Hematopoietic multipotent progenitor cell treated with erythropoietin and hydrocortisone succinate and interleukin-3 and kit ligand, for 17 days (in vitro differentiated cells): ENCODE measurements around the gene VPS37C.

Experiments
- DNase-seq: peaks from one replicate; pipeline ENCODE4 v3.0.0-alpha.2; 2015; ENCODE audit warnings: low spot score

The VPS37C gene

DNA sequence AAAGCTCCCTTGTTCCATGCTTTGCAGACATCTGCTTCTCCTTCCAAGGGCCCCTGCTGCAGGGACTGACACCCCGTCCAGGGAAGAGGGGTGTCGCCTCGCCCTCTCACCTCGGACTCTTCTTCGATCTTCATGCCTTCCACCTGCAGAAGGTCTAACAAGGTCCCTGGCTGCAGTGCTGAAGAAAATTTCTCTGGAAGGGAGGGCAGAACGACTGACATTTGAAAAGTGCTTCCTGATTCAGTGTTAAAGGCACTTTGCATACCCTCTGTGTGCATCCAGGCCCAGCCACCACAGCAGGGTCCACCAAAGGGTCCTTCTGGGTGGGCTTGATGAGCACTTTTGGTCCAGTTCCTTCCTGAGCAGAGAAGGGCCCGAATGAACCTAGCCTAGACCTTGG, 28.1 kb downstream of the VPS37C start:
- no peak for DNase-seq

- no peak for DNase-seq
These were observed 28.6 kb downstream of the VPS37C start for GRCh38 chr11:61132646-61133045.

DNA sequence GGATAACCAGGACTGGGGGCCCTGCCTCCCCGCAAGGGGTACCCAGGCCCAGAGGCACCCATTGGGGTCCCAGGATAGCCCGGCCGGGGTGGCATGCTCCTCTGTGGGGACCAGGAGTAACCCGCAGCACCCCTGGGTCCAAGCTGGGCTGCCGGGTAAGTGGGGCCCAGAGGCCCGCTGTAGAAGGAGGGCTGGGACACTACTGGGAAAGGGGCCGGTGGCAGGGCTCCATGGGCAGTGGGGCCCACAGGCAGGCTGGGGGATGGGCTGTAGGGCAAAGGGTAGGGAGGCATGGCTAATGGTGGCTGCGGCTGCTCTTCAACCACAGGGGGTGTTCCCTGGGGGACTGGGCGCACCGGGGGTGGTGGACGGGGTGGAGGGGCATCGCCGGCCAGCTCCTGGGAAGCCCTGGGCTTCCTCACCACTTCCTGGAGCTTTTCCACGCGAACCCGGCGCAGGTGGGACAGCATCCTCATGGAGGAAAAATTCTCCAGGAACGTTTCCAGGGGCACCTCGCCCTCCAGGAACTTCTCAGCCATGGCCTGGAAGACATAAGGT, 29.1 kb downstream of the VPS37C start:
- DNase-seq: no peak

DNA sequence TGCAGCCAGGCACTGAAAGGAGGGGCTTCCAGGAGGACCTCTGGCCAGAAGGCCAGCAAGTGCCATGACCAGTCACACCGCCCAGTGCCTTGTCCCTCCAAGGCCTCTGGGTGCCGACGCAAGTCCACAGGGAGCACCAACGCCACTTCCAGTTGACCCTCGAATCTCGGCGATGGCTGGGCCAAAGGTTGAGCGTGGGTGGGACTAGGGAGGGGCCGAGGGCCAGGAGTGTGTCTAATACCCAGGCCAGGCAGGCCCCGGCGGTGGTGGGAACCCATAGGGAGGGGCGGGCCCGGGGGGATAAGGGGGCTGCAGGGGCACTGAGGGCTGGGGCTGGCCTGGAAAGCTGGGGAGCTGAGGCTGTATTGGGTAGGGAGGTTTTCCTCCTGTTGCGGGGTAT, 29.6 kb downstream of the VPS37C start:
- no peak for DNase-seq

- DNase-seq: no peak
These were observed 30.0 kb downstream of the VPS37C start for GRCh38 chr11:61131186-61131585.

- peak; percentile 83 for DNase-seq
These were observed 31.3 kb downstream of the VPS37C start for GRCh38 chr11:61129639-61130523.

DNA sequence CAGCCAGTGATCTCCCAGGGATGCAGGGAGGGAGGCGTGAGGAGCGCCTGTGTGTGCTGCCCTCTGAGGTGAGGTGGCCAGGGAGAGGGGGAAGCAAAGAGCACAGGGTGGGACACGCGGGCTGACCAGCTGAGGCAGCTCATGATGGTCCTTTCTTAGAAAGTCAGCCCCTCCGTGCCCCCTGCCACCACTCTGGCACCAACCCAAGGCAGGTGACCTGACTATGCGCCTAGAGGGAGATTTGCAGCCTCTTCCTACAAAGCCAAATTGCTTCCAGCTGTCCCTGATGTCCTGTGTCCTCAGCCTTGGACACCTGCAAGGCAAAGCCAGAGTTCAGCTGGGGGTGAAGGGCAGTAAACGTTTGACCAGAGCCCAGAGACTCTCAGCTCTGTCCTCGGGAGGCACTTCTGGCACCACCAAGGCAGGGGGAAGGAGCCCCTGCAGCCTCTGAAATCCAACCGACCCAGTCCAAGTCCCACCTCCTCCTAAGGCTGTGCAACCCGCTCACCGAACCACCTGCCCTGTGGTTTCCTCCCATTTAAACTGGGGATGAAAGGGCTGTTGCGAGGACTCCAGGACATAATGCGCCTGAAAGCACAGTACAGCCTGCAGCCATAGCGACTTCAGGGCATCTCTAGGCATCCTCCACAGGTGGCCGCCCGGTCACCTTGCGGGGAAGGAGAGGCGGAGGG, 32.1 kb downstream of the VPS37C start:
- no peak for DNase-seq

GRCh38 chr11:61127991-61128390, 33.2 kb downstream of the VPS37C start:
- DNase-seq: no peak

DNA sequence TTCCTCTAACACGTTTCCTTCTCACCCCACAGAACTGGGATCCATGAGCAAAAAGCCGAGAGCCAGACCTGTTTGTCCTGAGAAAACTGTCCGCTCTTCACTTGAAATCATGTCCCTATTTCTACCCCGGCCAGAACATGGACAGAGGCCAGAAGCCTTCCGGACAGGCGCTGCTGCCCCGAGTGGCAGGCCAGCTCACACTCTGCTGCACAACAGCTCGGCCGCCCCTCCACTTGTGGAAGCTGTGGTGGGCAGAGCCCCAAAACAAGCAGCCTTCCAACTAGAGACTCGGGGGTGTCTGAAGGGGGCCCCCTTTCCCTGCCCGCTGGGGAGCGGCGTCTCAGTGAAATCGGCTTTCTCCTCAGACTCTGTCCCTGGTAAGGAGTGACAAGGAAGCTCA, 35.0 kb downstream of the VPS37C start:
- no peak for DNase-seq

DNA sequence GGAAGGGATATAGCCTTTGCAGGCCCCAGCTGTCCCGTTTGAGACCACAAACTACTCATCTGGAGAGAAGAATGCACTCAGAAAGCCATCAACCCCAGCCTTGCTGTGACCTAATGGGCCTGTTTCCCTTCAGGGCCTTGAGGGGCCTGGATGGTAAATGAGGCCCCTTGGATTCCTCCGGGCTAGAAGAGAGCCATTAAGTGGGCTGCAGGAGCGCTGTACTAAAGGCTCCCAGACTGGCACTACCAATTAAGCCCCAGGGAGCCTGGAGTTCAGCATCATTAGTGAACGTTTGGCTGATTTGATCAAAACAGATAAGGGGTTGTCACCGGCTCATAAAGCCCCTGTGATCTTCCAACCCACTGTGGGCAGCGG, 35.9 kb downstream of the VPS37C start:
- no peak for DNase-seq

DNA sequence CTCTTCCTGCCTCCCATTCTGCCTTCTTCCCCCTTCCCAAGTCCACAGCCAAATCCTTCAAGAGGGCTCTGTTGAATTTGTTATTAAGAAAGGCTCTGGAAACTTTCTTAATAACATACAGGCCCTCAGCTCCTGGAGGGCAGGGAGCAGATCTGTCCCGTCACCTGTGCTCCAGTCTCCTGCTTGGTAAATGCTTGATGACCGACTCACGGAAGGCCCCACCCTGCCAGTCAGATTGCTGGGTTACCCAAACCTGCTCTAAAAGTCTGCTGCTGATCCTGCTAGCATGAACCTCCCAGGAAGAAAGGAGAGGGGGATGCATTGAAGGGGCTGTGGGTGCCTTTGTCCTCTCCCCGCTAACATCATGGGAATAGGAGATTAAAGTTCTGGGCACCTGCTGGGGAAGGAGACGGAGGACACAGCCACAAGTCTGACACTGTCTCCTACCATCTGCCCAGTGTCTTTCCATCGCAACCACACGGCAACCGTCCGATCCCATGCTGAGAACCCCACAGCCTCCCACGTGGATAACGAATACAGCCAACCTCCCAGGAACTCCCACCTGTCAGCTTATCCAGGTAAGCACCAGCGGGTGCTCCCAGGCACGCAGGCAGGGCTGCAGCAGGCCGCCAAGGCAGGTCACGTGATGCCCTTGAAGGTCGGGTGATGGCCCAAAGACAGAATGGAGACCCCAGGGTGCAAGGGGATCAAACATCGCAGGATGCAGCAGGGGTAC, 36.5 kb downstream of the VPS37C start:
- no peak for DNase-seq

DNA sequence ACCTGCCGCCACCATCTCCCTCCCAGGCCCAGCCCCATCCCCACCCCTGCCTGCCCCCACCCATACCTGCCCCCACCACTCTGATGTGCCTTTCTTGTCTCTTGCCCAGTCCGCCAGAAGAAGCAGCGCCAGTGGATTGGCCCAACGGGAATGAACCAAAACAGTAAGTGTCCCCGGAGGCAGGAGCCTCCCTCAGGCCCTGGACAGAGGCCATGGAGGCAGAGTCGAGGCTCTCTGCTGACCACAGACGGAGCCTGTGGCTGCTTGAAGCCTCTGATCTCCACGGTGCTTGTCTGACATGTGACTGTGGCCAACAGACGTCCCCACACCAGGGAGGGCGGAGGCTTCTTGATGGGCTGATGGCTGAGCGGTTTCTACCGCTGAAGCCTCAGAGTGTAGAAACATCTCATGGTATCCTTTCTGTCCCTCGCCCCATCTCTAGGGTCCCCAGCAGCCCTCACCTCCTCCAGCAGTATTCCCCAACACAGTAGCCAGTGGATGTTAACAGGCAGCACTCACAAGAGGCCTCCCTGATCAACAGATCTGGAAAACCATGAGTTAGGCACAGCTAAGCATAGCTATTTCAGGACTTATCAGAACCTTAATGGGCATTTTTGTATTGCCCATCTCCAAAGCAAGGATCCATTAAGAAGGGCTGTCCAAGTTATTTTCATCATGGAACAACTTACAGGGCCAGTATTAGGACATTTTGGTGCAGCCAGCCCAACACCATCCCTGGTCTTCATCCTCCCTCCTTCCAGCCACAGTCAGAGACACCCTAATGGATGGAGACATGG, 37.3 kb downstream of the VPS37C start:
- no peak for DNase-seq

DNA sequence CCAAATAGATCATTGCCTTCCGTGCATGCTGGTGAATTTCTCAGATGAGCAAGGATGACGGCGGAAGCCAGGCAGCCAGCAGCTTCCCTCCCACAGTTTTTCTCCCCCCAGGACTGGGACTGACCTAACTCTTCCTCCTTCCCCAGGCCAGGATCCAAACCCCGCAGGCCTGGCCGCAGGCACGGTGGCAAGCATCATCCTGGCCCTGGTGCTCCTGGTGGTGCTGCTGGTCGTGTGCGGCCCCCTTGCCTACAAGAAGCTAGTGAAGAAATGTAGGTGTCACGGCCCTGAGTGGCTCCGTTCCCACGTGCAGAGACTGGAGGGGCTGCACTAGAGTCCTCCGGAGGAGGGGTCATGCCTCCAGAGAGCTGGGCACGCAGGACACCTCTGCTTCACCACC, 38.5 kb downstream of the VPS37C start:
- DNase-seq: no peak

DNA sequence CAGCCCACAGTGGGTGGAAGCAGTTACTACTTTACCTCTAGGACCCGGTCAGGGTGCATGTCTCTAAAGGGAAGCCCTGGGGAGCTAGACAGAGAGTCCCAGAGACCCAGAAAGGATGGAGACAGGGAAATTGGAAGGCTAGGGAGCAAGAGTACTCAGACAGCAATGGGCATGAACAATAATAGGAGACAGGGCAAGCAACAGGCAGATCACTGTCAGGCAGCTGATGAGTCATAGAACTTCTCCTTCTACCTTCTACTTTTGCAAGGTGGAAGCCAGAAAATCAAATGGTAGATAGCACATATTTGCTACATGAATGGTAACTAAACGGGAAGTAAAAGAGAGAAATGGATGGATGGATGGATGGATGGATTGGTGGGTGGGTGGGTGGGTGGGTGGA, 39.3 kb downstream of the VPS37C start:
- DNase-seq: no peak

- DNase-seq: peak; percentile 18
These were observed 39.9 kb downstream of the VPS37C start for GRCh38 chr11:61121192-61121831.

- no peak for DNase-seq
These were observed 40.5 kb downstream of the VPS37C start for GRCh38 chr11:61120706-61121191.

- no peak for DNase-seq
These were observed 41.0 kb downstream of the VPS37C start for GRCh38 chr11:61120099-61120705.

- no peak for DNase-seq
These were observed 41.7 kb downstream of the VPS37C start for GRCh38 chr11:61119571-61119970.

DNA sequence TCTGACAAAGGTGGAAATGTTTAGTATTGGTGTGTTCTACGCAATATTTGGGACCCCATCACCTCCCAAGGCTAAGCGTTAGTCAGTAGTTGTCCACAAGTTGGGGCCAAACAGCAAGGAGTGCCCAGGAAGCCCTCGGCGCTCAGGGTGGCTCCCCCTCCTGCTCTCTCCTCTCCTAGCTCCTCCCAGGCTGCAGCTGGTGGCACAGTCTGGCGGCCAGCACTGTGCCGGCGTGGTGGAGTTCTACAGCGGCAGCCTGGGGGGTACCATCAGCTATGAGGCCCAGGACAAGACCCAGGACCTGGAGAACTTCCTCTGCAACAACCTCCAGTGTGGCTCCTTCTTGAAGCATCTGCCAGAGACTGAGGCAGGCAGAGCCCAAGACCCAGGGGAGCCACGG, 42.2 kb downstream of the VPS37C start:
- no peak for DNase-seq

- no peak for DNase-seq
These were observed 42.8 kb downstream of the VPS37C start for GRCh38 chr11:61118406-61118805.

GRCh38 chr11:61118004-61118403, 43.2 kb downstream of the VPS37C start:
- DNase-seq: no peak
